Gastroesophageal sphincter (tissue), 4 donors: ENCODE measurements around the gene IPO13. TPM values are rescaled to one million over a fixed set of nuclear protein-coding genes. Genes with fewer than 3 reads are reported as not detected.
A peak's percentile ranks its signal among the peaks of the same experiment; 100 is the strongest.

Experiments
- ATAC-seq: fragments of 150-250 bp; one replicate; pipeline ENCODE4 v1.9.1; 2016; ENCODE audit warnings: mild to moderate bottlenecking, moderate library complexity
- H3K27ac ChIP-seq, 4 donors: fragments of 200-600 bp; sonication (generic) in 3 of 4; 1 replicate in 3 of 4; 2 replicates in 1 of 4; pipeline ENCODE4 v1.5.1; 2016 to 2019
- H3K27me3 ChIP-seq: fragments of 200-600 bp; sonication (generic); one replicate; pipeline ENCODE4 v1.5.1; 2019
- H3K36me3 ChIP-seq, 2 donors: fragments of 200-600 bp; sonication (generic); one replicate each; pipeline ENCODE4 v1.5.1; 2019; ENCODE audit warnings: control low read depth in 1 of 2
- H3K4me1 ChIP-seq, 3 donors: fragments of 200-600 bp; sonication (generic); 1 replicate in 2 of 3; 2 replicates in 1 of 3; pipeline ENCODE4 v1.5.1; 2016 to 2019; ENCODE audit warnings: control low read depth in 2 of 3
- H3K4me3 ChIP-seq, 2 donors: fragments of 200-600 bp; sonication (generic); one replicate each; pipeline ENCODE4 v1.5.1; 2019; ENCODE audit warnings: mild to moderate bottlenecking in 1 of 2, moderate library complexity in 1 of 2
- H3K9me3 ChIP-seq, 3 donors: fragments of 200-600 bp; sonication (generic); one replicate each; pipeline ENCODE4 v1.5.1; 2017 to 2019; ENCODE audit warnings: control low read depth in 2 of 3
- CTCF ChIP-seq, 4 experiments: fragments of 200-600 bp in 2 of 4; fragments of 450-650 bp in 2 of 4; sonication (generic) in 1 of 4; IDR thresholded peaks; one replicate each; pipeline ENCODE4 v1.5.1; 2017 to 2019; ENCODE audit warnings: antibody characterized with exemption in 4 of 4, mild to moderate bottlenecking in 2 of 4, moderate library complexity in 2 of 4
- EP300 ChIP-seq: sonication (generic); formaldehyde crosslinking; IDR thresholded peaks from one replicate; pipeline ENCODE4 v1.6.1; 2017; ENCODE audit warnings: antibody characterized with exemption, mild to moderate bottlenecking
- POLR2A ChIP-seq, 2 donors: fragments of 450-650 bp; IDR thresholded peaks; one replicate each; pipeline ENCODE4 v1.6.1; 2017; ENCODE audit warnings: antibody characterized with exemption in 2 of 2, mild to moderate bottlenecking in 2 of 2, moderate library complexity in 1 of 2
- POLR2AphosphoS5 ChIP-seq: sonication (generic); formaldehyde crosslinking; IDR thresholded peaks from one replicate; pipeline ENCODE4 v1.6.1; 2017; ENCODE audit warnings: antibody characterized with exemption
- WGBS, 2 donors: methylation state at CpG; one replicate each; pipeline ENCODE4 v1.1.5; 2018; ENCODE audit warnings: low coverage in 1 of 2; 5-methylcytosine and 5-hydroxymethylcytosine counted together
- total RNA-seq, 4 donors: library from RNA; depleted of rRNA; stranded (reverse); fragments of >200 nt; gene quantifications; one replicate each; pipeline ENCODE4 v1.1.0, GENCODE V29; 2016

IPO13 gene
- total RNA-seq, 4 donors from 2014 or later: 21.8 to 44.5 (median 24.2) TPM

DNA sequence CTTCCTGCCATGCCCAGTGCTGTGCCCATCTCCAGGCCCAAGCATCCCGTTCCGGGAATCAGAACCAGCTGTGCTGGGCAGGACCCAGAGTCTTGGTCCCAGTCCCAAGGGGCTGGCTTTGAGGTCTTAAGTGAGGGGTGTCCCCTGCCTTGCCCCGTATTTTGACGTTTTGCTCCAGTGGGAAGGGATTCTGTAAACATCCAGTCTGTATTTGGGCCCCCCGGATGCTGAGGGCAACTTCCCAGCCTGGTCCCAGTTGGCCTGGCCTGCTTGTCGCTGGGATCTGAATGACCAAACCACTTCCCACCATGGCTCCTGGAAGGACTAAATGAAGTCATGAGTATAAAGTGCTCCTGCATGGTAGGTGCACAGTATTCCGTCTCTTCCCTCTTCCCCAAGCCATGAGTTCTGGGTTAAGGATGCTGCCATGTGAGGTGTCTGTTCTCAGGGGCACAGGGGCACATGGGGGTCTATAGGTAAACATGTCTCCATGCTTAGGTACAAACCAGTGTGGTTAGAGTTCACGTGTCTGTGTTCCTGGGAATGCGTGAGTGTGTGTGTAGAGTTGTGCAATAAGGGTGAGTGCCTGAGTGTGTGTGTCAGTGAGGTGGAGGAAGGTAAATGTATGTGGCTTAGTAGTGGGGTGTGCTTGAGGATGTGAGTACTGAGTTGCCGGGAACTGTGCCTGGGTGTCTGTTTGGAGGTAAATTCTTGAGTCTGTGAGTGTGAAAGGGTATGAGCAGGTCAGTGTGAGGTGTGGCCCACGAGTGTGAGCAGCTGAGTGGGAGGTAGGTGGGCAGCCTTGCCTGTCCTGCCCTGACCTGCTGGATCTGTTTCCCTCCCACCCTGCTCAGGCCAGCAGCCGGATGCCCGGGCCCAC, 33.7 kb downstream of the IPO13 start:
- TF ChIP-seq POLR2A (IDR thresholded peaks at IDR 0.05) (no peak), CTCF (IDR thresholded peaks at IDR 0.05) (no peak), POLR2AphosphoS5 (no peak), EP300 (no peak)

GRCh38 chr1:43981135-43981491, 34.4 kb downstream of the IPO13 start:
- 86 to 90% methylated on average over 2 to 4 of the region's 20 CpGs for WGBS, 2 donors
- no peaks in the 10 kb centered on the region for H3K27me3 ChIP-seq
- TF ChIP-seq POLR2AphosphoS5: no peak
- no peak for TF ChIP-seq CTCF (IDR thresholded peaks at IDR 0.05)
- no peak for TF ChIP-seq EP300
- no peak for TF ChIP-seq POLR2A (IDR thresholded peaks at IDR 0.05)
- H3K4me1 ChIP-seq: peaks cover 4 to 48% (median 30%) of the 10 kb centered on the region in 3 donors
- no peak for ATAC-seq
- no peaks in the 10 kb centered on the region for H3K9me3 ChIP-seq
- no peak overlapping the region for H3K4me3 ChIP-seq
- peaks cover 0 to 62% of the 10 kb centered on the region in 2 donors for H3K36me3 ChIP-seq
- H3K27ac ChIP-seq: no peak overlapping the region

More for the DNA sequence above, 33.7 kb downstream of the IPO13 start:
- no peak for ATAC-seq
- Histone ChIP-seq H3K27me3 (no peaks in the 10 kb centered on the region), H3K4me3 (peak overlapping the region in 1 of 2 donors; percentile 88), H3K4me1 (peaks cover 4 to 54% (median 37%) of the 10 kb centered on the region in 3 donors), H3K36me3 (peaks cover 0 to 57% of the 10 kb centered on the region in 2 donors), H3K9me3 (no peaks in the 10 kb centered on the region), H3K27ac (peak overlapping the region in 3 of 4 donors; percentile 54 to 80 (median 67))
- 53 to 72% methylated on average over 3 to 6 of the region's 13 CpGs for WGBS, 2 donors

GRCh38 chr1:43981636-43982035, 34.9 kb downstream of the IPO13 start:
- H3K9me3 ChIP-seq: no peaks in the 10 kb centered on the region
- H3K27me3 ChIP-seq: no peaks in the 10 kb centered on the region
- no peak for ATAC-seq
- no peak overlapping the region for H3K27ac ChIP-seq
- TF ChIP-seq CTCF (IDR thresholded peaks at IDR 0.05): no peak
- no peak for TF ChIP-seq POLR2AphosphoS5
- TF ChIP-seq EP300: no peak
- no peak for TF ChIP-seq POLR2A (IDR thresholded peaks at IDR 0.05)
- no peak overlapping the region for H3K4me3 ChIP-seq
- H3K4me1 ChIP-seq: peaks cover 4 to 43% (median 25%) of the 10 kb centered on the region in 3 donors
- WGBS, 2 donors: 92 to 97% methylated on average over 2 to 10 of the region's 20 CpGs
- H3K36me3 ChIP-seq: peaks cover 0 to 61% of the 10 kb centered on the region in 2 donors

GRCh38 chr1:43982241-43982640, 35.5 kb downstream of the IPO13 start:
- no peak for TF ChIP-seq EP300
- Histone ChIP-seq H3K27me3 (no peaks in the 10 kb centered on the region), H3K27ac (no peak overlapping the region), H3K36me3 (peaks cover 0 to 55% of the 10 kb centered on the region in 2 donors), H3K4me3 (no peak overlapping the region), H3K4me1 (peaks cover 4 to 37% (median 19%) of the 10 kb centered on the region in 3 donors), H3K9me3 (no peaks in the 10 kb centered on the region)
- 86% methylated on average over 1 of the region's 8 CpGs; no CpG with 5 or more reads in 1 of the 2 donors for WGBS, 2 donors
- no peak for ATAC-seq

DNA sequence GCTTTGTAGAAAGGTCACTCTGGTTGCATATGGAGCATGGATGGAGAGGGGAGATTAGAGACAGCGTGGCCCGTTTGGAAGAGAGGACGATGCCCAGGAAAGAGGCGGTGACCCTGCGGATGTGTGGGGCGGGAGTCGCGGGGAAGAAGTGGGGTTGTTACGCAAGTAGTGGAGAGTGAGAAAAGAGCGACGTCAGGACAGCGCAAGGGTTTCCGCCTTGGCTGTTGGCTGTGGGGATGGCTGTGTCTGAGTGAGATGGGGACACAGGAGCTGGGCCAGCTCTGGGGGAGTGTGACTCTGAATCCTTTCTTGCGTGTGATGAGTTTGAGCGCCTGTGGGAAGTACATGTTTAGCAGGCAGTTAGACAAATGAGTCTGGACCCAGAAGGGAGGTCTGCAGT, 36.1 kb downstream of the IPO13 start:
- ATAC-seq: no peak
- H3K27me3 ChIP-seq: no peaks in the 10 kb centered on the region
- H3K4me1 ChIP-seq: peaks cover 4 to 31% (median 19%) of the 10 kb centered on the region in 3 donors
- no peak overlapping the region for H3K27ac ChIP-seq
- peaks cover 0 to 50% of the 10 kb centered on the region in 2 donors for H3K36me3 ChIP-seq
- 82 to 88% methylated on average over 6 to 13 of the region's 15 CpGs for WGBS, 2 donors
- no peak overlapping the region for H3K4me3 ChIP-seq
- no peak for TF ChIP-seq EP300
- no peak for TF ChIP-seq POLR2A (IDR thresholded peaks at IDR 0.05)
- no peak for TF ChIP-seq CTCF (IDR thresholded peaks at IDR 0.05)
- no peak for TF ChIP-seq POLR2AphosphoS5
- no peaks in the 10 kb centered on the region for H3K9me3 ChIP-seq
